ENCODE results near the gene SORBS2. TPM values are rescaled to one million over a fixed set of nuclear protein-coding genes. Genes with fewer than 3 reads are reported as not detected.
A peak's percentile ranks its signal among the peaks of the same experiment; 100 is the strongest.

Gene SORBS2
- total and polyA plus RNA-seq, 2 of the 8 experiments (the other 6 are each of a cell fraction or from before 2014, with no cell fraction given): 73.0 to 87.1 TPM

- H2BK120ac ChIP-seq (replicated peaks; ENCODE audit: low read depth, low read length): no peak overlapping the region
- POLR2A ChIA-PET (ENCODE audit: partially characterized antibody): interaction anchor here (1.0 to 1.1 kb wide), 2 partner anchors 8 to 19 kb away, joined by 3 to 4 read pairs; partner anchors contain the start of gene SORBS2
- no peak overlapping the region for H3K23ac ChIP-seq (ENCODE audit: insufficient read length)
- H3K4ac ChIP-seq (replicated peaks; ENCODE audit: insufficient read length, low read depth, low read length): no peak overlapping the region
- H2BK12ac ChIP-seq (ENCODE audit: low read depth, low read length): peak overlapping the region; percentile 97; the same call in 1 of the 2 replicates
- TF ChIP-seq RAD21 (IDR thresholded peaks at IDR 0.05 in 1 of 2, conservative IDR thresholded peaks at IDR 0.05 in 1 of 2; ENCODE audit: low read depth in 2 of 2, low read length in 2 of 2) (peak in 1 of 2 experiments; percentile 6; a peak in 1 of 4 replicates), BACH1 (IDR thresholded peaks at IDR 0.05; ENCODE audit: low read length) (no peak)
- CTCF ChIA-PET (ENCODE audit: partially characterized antibody): interaction anchor here (1.5 kb wide), 1 partner anchor 198 kb away, joined by 3 read pairs; no protein-coding TSS in a partner anchor
- 0 out of 2 replicates have a peak overlapping the region, but pooled peaks have one; percentile 83 for H2BK15ac ChIP-seq (ENCODE audit: low read length)
- H3K14ac ChIP-seq (ENCODE audit: insufficient read length): no peak overlapping the region
- H2BK5ac ChIP-seq (ENCODE audit: low read depth, low read length): peak overlapping the region; percentile 81; the same call in 1 of the 2 replicates
- H3K79me1 ChIP-seq (ENCODE audit: low read depth, low read length): no peaks in the 10 kb centered on the region
- peak overlapping the region; percentile 75 for H3K18ac ChIP-seq (ENCODE audit: extremely low read depth, low read length)
- H2AFZ ChIP-seq (ENCODE audit: low read length): peak overlapping the region; percentile 82
- H2AK5ac ChIP-seq (ENCODE audit: low read depth, low read length): no peak overlapping the region; the same call in 1 of the 2 replicates
- no peak overlapping the region for H3K9ac ChIP-seq (replicated peaks in 1 of 4; ENCODE audit: extremely low read depth in 1 of 4, low read depth in 3 of 4, low read length in 3 of 4)
- H3K79me2 ChIP-seq (ENCODE audit: control insufficient read depth in 1 of 2, insufficient read depth in 2 of 2, low read length in 2 of 2): no peaks in the 10 kb centered on the region
- H3K36me3 ChIP-seq (ENCODE audit: control insufficient read depth in 2 of 4, insufficient read depth in 4 of 4, low read length in 3 of 4): no peaks in the 10 kb centered on the region
- H3K27ac ChIP-seq (ENCODE audit: low read depth, low read length): no peak overlapping the region
- no peaks in the 10 kb centered on the region for H3K23me2 ChIP-seq (ENCODE audit: low read depth, low read length)
- no peaks in the 10 kb centered on the region for H4K20me1 ChIP-seq (replicated peaks in 1 of 2; ENCODE audit: control insufficient read depth in 1 of 2, insufficient read depth in 2 of 2, low read length in 2 of 2)
- no peak overlapping the region for H3K56ac ChIP-seq (replicated peaks; ENCODE audit: insufficient read length, low read depth, low read length)
- no peaks in the 10 kb centered on the region; a peak in 1 of 7 replicates for H3K27me3 ChIP-seq (replicated peaks in 1 of 4; ENCODE audit: control insufficient read depth in 3 of 4, extremely low read depth in 1 of 4, insufficient read depth in 3 of 4, low read length in 3 of 4)
- 83% methylated on average over 29 of the region's 29 CpGs; no CpG with 5 or more reads in 1 of the 2 experiments for WGBS, 2 experiments (ENCODE audit: extremely low coverage in 1 of 2, insufficient coverage in 1 of 2, insufficient read length in 1 of 2, insufficient replicate concordance in 2 of 2, low coverage in 1 of 2, low lambda C conversion rate in 2 of 2, missing lambda C conversion rate in 1 of 2)
- H3K4me3 ChIP-seq (ENCODE audit: extremely low read depth in 1 of 4, insufficient read depth in 2 of 4, low read depth in 3 of 4, low read length in 4 of 4): no peak overlapping the region
- H3K9me3 ChIP-seq (ENCODE audit: insufficient read depth in 2 of 2, low read depth in 1 of 2, low read length in 1 of 2): no peaks in the 10 kb centered on the region
- peaks cover 0 to 9% (median 4%) of the 10 kb centered on the region in 4 experiments; a peak in 6 of 7 replicates for H3K4me1 ChIP-seq (replicated peaks in 1 of 4; ENCODE audit: control insufficient read depth in 3 of 4, insufficient read depth in 4 of 4, low read length in 3 of 4)
- H2BK20ac ChIP-seq (ENCODE audit: low read length): peak overlapping the region; percentile 93; the same call in 1 of the 2 replicates
- no peak for DNase-seq (ENCODE audit: low read depth in 1 of 2, low spot score in 2 of 2)
- no peak overlapping the region for H4K8ac ChIP-seq (ENCODE audit: extremely low read depth, insufficient read depth, low read length)
- FAIRE-seq: no peak
- H3K4me2 ChIP-seq (ENCODE audit: insufficient read depth in 1 of 2, low read depth in 2 of 2, low read length in 2 of 2): 0 out of 4 replicates have a peak overlapping the region, but pooled peaks of 1 of the 2 experiments have one; percentile 19
- H4K5ac ChIP-seq (ENCODE audit: insufficient read length, low read depth, low read length): peak overlapping the region; percentile 23
- H4K91ac ChIP-seq (replicated peaks; ENCODE audit: insufficient read length, low read length): peak overlapping the region; percentile 82
Measured at GRCh38 chr4:185820146-185821028, 8.4 kb upstream of the SORBS2 start.
